Type B pancreatic cell (in vitro differentiated cells): ENCODE data around the gene PPP1R37. TPM values are rescaled to one million over a fixed set of nuclear protein-coding genes. Genes with fewer than 3 reads are reported as not detected.
A peak's percentile ranks its signal among the peaks of the same experiment; 100 is the strongest.

ENCODE experiments used
- DNase-seq: peaks from one replicate; pipeline ENCODE4 v3.0.0; 2021; ENCODE audit warnings: mixed read lengths; ENCODE audit not compliant: unreplicated experiment; ENCODE audit errors: extremely low spot score
- H3K27ac Mint-ChIP-seq: 2 replicates; pipeline ENCODE4 v1.8.0; 2021; ENCODE audit warnings: mild to moderate bottlenecking, mixed read lengths
- H3K27me3 Mint-ChIP-seq: 2 replicates; pipeline ENCODE4 v1.8.0; 2021; ENCODE audit warnings: mixed read lengths
- H3K36me3 Mint-ChIP-seq: 2 replicates; pipeline ENCODE4 v1.8.0; 2021; ENCODE audit warnings: mixed read lengths
- H3K4me1 Mint-ChIP-seq: one replicate; pipeline ENCODE4 v1.8.0; 2021; ENCODE audit warnings: mixed read lengths; ENCODE audit not compliant: unreplicated experiment
- H3K4me3 Mint-ChIP-seq: 2 replicates; pipeline ENCODE4 v1.8.0; 2021; ENCODE audit warnings: mild to moderate bottlenecking, mixed read lengths
- H3K9me3 Mint-ChIP-seq: 2 replicates; pipeline ENCODE4 v1.8.0; 2021; ENCODE audit warnings: mixed read lengths
- total RNA-seq: library from RNA; stranded (reverse); gene quantifications from 2 replicates; pipeline ENCODE4 v1.2.1, GENCODE V29; 2021; ENCODE audit warnings: low replicate concordance
- TF ChIP-seq, protein P1 (sequence below): fragments of 200-600 bp; sonication (generic); conservative IDR thresholded peaks from 2 replicates; pipeline ENCODE4 v1.5.0; 2021; ENCODE audit warnings: antibody characterized with exemption, mild to moderate bottlenecking

PPP1R37 gene
- total RNA-seq, 1 donor from 2014 or later = 44.7 TPM

DNA sequence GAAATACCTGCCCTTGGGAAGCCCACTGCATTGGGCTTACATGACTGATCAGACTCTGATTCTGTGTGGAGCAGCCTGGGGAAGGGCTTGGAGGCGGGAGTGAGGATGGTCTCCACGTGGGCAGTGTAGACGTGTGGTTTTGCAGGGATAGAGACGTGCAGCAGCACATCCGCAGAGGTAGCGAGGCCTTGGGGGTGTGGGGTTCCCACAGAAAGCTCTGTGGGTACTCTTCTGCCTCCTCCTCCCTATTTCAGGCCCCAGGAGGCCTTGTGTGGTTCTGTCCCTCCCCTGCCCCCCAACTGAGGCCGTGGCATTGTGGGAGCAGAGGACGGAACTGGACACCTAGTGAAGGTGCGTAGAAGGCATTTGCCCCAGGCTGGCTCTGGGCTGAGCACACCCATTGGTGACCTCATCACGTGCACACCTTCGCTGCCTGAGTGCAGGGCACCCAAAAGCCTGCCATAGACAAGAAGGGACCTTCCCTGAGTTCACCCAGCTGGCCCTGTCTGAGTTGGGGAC, 28.9 kb downstream of the PPP1R37 start:
- Mint-ChIP-seq H3K27me3 (no peaks in the 10 kb centered on the region), H3K27ac (peak overlapping the region; percentile 74), H3K36me3 (no peaks in the 10 kb centered on the region), H3K9me3 (no peaks in the 10 kb centered on the region), H3K4me1 (peaks cover 46% of the 10 kb centered on the region), H3K4me3 (no peak overlapping the region)
- TF ChIP-seq, protein P1, sequence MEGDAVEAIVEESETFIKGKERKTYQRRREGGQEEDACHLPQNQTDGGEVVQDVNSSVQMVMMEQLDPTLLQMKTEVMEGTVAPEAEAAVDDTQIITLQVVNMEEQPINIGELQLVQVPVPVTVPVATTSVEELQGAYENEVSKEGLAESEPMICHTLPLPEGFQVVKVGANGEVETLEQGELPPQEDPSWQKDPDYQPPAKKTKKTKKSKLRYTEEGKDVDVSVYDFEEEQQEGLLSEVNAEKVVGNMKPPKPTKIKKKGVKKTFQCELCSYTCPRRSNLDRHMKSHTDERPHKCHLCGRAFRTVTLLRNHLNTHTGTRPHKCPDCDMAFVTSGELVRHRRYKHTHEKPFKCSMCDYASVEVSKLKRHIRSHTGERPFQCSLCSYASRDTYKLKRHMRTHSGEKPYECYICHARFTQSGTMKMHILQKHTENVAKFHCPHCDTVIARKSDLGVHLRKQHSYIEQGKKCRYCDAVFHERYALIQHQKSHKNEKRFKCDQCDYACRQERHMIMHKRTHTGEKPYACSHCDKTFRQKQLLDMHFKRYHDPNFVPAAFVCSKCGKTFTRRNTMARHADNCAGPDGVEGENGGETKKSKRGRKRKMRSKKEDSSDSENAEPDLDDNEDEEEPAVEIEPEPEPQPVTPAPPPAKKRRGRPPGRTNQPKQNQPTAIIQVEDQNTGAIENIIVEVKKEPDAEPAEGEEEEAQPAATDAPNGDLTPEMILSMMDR = no peak
- DNase-seq = no peak

DNA sequence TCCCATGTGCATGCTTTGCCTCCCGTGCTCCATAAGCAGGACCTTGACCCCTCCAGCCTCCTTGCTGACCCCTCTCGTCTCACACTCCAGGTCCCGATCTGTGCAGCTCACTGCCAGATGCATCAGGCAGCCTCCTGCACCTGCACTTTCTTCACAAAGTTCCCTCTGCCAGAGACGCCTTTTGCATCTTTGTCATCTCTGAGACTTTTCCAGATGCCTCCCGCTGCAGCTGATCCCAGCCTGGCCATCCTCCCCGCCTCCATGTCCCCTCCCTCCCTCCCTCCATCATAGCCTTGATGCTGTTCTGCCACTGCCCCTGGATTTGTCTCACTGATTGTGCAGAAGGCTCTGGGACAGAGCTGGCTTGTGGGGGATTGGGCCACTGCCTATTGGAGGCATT, 29.9 kb downstream of the PPP1R37 start:
- Mint-ChIP-seq H3K4me3 (no peak overlapping the region), H3K4me1 (peaks cover 42% of the 10 kb centered on the region), H3K27me3 (no peaks in the 10 kb centered on the region), H3K9me3 (no peaks in the 10 kb centered on the region), H3K27ac (peak overlapping the region; percentile 89), H3K36me3 (no peaks in the 10 kb centered on the region)
- TF ChIP-seq, protein P1 = no peak
- no peak for DNase-seq

DNA sequence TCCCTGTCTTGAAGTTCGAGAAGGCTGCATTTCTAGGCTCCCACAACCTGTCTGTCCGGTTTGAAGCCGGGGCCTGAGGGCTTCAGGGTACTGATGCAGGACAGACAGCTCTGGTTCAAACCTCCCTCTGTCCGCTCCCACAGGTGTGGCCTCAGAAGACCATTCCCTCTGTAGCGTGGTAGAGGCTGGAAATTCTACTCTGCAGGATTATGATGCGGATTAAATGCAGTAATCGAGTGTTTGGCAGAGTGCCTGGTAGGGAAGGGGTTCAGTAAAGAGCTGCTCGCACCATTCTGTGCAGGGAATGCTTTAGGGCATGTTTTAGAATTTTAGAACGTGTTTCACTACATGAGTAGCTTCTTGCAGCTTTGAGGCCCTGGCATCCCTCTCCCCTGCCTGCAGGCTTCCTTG, 30.5 kb downstream of the PPP1R37 start:
- peak overlapping the region; percentile 89 for H3K27ac Mint-ChIP-seq

DNA sequence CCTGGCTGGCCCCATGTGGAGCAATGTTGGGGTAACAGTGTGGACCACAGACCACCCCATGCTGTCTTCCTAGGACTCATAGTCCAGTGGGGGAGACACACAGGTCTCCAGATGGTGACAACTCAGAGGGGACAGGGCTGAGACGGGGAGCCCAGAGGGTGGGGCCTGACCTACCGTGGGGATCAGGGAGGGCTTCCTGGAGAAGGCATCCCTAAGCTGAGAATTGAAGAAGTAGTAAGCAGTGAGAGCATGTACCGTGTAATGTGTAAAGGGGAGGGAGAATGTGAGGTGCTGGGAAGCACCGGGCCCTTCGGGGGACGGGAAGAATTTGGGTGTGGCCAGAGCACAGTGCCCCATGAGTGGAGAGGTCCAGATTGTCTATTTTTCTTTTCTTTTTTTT, 31.0 kb downstream of the PPP1R37 start:
- no peaks in the 10 kb centered on the region for H3K9me3 Mint-ChIP-seq
- TF ChIP-seq, protein P1 = no peak
- peak overlapping the region; percentile 47 for H3K4me3 Mint-ChIP-seq
- no peaks in the 10 kb centered on the region for H3K36me3 Mint-ChIP-seq
- no peaks in the 10 kb centered on the region for H3K27me3 Mint-ChIP-seq
- H3K27ac Mint-ChIP-seq = peak overlapping the region; percentile 89
- no peak for DNase-seq
- peaks cover 42% of the 10 kb centered on the region for H3K4me1 Mint-ChIP-seq

More for the DNA sequence above, 30.5 kb downstream of the PPP1R37 start:
- Mint-ChIP-seq H3K27me3 (no peaks in the 10 kb centered on the region), H3K36me3 (no peaks in the 10 kb centered on the region), H3K9me3 (no peaks in the 10 kb centered on the region), H3K4me1 (peaks cover 42% of the 10 kb centered on the region), H3K4me3 (peak overlapping the region; percentile 47)
- TF ChIP-seq, protein P1 = no peak
- DNase-seq = no peak

DNA sequence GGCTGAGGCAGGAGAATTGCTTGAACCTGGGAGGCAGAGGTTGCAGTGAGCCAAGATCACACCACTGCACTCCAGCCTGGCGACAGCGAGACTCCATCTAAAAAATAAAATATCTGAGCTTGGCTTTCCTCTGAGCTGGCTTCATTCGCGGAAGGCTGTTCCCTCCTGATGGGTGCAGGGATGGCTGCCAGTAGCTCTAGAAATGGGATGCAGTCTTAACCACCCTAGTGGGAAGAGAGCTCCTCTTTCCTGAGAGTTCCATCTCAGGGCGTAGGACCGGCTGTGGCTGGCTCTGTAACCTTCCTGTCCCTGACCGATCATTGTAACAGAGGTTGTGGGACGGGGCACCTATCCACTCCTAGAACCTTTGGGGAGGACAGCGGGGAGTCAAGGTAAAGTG, 32.4 kb downstream of the PPP1R37 start:
- H3K36me3 Mint-ChIP-seq = no peaks in the 10 kb centered on the region
- no peak overlapping the region for H3K4me3 Mint-ChIP-seq
- peaks cover 39% of the 10 kb centered on the region for H3K4me1 Mint-ChIP-seq
- TF ChIP-seq, protein P1 = no peak
- no peaks in the 10 kb centered on the region for H3K9me3 Mint-ChIP-seq
- peak overlapping the region; percentile 89 for H3K27ac Mint-ChIP-seq
- no peaks in the 10 kb centered on the region for H3K27me3 Mint-ChIP-seq
- DNase-seq = no peak
